K562 (cell line): ENCODE data around the gene GASK1A. TPM values are rescaled to one million over a fixed set of nuclear protein-coding genes. Genes with fewer than 3 reads are reported as not detected.

Experiments used
- polyA plus RNA-seq, 8 experiments: library from polyadenylated mRNA; depleted of rRNA in 4 of 8; stranded (reverse) in 5 of 8; unstranded in 3 of 8; fragments of >200 nt; fragmentation: Nextera tagmentation in 2 of 8; fragmentation: Illumina TruSeq in 1 of 8; extraction: Ambion mirVana in 2 of 8; extraction: Trizol in 1 of 8; gene quantifications; 2 replicates each; pipeline versions ENCODE4 v1.2.1 to v1.2.3, GENCODE V29; 2011 to 2014; ENCODE audit warnings: inconsistent platforms in 1 of 8, missing spikeins in 1 of 8
- total RNA-seq, 7 experiments: library from RNA; depleted of rRNA in 6 of 7; stranded (reverse); fragments of >200 nt in 6 of 7; fragmentation: Illumina TruSeq in 2 of 7; extraction: Trizol in 2 of 7; gene quantifications; 2 replicates each; pipeline versions ENCODE4 v1.2.1 to v1.2.3, GENCODE V29; 2011 to 2021; ENCODE audit warnings: low replicate concordance in 1 of 7
- TF ChIP-seq, protein P1 (sequence below), 2 experiments: fragments of 450-650 bp; formaldehyde crosslinking in 1 of 2; IDR thresholded peaks; 2 replicates each; pipeline versions ENCODE4 v1.4.0 to v1.6.1; 2014 to 2020; ENCODE audit warnings: mild to moderate bottlenecking in 2 of 2, borderline replicate concordance in 1 of 2, low read depth in 1 of 2
- TF ChIP-seq, protein P2 (sequence below): fragments of 250-450 bp; sonication (Bioruptor Pico); IDR thresholded peaks from 2 replicates; pipeline ENCODE4 v1.8.0; 2022; ENCODE audit warnings: inconsistent platforms
- TF ChIP-seq, protein P3 (sequence below): fragments of 450-650 bp; IDR thresholded peaks from 2 replicates; pipeline ENCODE4 v1.6.1; 2016; ENCODE audit warnings: antibody characterized with exemption

GASK1A gene
- total and polyA plus RNA-seq, 9 of the 15 experiments (the other 6 are each of a cell fraction or from before 2014, with no cell fraction given), result 0.04 to 0.11 (median 0.05) TPM; not detected in 5

DNA sequence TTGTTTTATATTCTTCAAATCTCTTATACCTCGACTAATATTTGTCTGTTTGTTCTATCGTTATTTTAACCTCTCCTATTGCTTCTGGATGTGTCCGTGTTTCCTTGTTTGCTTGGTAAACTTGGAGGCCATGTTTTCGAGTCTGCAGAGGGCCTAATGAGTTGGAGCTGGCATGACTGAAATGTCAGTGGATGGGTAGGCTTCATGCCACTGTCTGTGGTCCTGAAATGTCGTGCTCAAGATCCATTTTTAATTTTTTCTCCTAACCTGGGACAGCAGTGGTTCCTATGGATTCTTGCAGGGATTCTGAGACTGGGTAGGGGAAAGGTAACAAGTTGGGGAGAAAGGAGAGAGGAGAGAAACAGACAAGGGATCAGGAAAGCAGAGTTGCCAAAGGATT, 18.8 kb upstream of the GASK1A start (continued):
- TF ChIP-seq, protein P1, sequence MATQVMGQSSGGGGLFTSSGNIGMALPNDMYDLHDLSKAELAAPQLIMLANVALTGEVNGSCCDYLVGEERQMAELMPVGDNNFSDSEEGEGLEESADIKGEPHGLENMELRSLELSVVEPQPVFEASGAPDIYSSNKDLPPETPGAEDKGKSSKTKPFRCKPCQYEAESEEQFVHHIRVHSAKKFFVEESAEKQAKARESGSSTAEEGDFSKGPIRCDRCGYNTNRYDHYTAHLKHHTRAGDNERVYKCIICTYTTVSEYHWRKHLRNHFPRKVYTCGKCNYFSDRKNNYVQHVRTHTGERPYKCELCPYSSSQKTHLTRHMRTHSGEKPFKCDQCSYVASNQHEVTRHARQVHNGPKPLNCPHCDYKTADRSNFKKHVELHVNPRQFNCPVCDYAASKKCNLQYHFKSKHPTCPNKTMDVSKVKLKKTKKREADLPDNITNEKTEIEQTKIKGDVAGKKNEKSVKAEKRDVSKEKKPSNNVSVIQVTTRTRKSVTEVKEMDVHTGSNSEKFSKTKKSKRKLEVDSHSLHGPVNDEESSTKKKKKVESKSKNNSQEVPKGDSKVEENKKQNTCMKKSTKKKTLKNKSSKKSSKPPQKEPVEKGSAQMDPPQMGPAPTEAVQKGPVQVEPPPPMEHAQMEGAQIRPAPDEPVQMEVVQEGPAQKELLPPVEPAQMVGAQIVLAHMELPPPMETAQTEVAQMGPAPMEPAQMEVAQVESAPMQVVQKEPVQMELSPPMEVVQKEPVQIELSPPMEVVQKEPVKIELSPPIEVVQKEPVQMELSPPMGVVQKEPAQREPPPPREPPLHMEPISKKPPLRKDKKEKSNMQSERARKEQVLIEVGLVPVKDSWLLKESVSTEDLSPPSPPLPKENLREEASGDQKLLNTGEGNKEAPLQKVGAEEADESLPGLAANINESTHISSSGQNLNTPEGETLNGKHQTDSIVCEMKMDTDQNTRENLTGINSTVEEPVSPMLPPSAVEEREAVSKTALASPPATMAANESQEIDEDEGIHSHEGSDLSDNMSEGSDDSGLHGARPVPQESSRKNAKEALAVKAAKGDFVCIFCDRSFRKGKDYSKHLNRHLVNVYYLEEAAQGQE (IDR thresholded peaks at IDR 0.05; ENCODE audit: borderline replicate concordance), result peak; percentile 75
- TF ChIP-seq, protein P1 (CRISPR knock-in tag; IDR thresholded peaks at IDR 0.05; ENCODE audit: low read depth), result no peak
- TF ChIP-seq, protein P2, sequence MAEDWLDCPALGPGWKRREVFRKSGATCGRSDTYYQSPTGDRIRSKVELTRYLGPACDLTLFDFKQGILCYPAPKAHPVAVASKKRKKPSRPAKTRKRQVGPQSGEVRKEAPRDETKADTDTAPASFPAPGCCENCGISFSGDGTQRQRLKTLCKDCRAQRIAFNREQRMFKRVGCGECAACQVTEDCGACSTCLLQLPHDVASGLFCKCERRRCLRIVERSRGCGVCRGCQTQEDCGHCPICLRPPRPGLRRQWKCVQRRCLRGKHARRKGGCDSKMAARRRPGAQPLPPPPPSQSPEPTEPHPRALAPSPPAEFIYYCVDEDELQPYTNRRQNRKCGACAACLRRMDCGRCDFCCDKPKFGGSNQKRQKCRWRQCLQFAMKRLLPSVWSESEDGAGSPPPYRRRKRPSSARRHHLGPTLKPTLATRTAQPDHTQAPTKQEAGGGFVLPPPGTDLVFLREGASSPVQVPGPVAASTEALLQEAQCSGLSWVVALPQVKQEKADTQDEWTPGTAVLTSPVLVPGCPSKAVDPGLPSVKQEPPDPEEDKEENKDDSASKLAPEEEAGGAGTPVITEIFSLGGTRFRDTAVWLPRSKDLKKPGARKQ (CRISPR knock-in tag), result no peak
- TF ChIP-seq, protein P3, sequence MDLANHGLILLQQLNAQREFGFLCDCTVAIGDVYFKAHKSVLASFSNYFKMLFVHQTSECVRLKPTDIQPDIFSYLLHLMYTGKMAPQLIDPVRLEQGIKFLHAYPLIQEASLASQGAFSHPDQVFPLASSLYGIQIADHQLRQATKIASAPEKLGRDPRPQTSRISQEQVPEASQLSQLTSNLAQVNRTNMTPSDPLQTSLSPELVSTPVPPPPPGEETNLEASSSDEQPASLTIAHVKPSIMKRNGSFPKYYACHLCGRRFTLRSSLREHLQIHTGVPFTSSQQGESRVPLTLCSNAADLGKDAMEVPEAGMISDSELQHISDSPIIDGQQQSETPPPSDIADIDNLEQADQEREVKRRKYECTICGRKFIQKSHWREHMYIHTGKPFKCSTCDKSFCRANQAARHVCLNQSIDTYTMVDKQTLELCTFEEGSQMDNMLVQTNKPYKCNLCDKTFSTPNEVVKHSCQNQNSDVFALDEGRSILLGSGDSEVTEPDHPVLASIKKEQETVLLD, result no peak
